ENCODE data around the gene CALCOCO2.

DNA sequence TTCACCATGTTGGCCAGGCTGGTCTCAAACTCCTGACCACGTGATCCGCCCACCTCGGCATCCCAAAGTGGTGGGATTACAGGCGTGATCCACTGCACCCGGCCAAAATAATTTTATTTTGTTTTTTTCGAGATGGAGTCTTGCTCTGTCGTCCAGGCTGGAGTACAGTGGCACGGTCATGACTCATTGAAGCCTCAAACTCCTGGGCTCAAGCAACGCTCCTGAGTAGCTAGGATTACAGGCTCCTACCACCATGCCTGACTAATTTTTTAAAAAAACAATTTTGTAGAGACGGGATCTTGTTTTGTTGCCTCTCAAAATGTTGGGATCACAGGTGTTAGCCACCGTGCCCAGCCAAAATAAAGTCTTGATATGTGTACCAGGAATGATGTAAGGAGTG lies 11.4 kb upstream of the CALCOCO2 start:
- TF ChIP-seq, protein P1, sequence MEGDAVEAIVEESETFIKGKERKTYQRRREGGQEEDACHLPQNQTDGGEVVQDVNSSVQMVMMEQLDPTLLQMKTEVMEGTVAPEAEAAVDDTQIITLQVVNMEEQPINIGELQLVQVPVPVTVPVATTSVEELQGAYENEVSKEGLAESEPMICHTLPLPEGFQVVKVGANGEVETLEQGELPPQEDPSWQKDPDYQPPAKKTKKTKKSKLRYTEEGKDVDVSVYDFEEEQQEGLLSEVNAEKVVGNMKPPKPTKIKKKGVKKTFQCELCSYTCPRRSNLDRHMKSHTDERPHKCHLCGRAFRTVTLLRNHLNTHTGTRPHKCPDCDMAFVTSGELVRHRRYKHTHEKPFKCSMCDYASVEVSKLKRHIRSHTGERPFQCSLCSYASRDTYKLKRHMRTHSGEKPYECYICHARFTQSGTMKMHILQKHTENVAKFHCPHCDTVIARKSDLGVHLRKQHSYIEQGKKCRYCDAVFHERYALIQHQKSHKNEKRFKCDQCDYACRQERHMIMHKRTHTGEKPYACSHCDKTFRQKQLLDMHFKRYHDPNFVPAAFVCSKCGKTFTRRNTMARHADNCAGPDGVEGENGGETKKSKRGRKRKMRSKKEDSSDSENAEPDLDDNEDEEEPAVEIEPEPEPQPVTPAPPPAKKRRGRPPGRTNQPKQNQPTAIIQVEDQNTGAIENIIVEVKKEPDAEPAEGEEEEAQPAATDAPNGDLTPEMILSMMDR (conservative IDR thresholded peaks at IDR 0.05; ENCODE audit: low read length): no peak
- TF ChIP-seq EZH2phosphoT487 (IDR thresholded peaks at IDR 0.05; ENCODE audit: borderline replicate concordance): no peak
